Mesenchymal stem cell (in vitro differentiated cells and primary cell): ENCODE measurements around the gene POLE4.

ENCODE experiments used
- DNase-seq: peaks from one replicate; pipeline ENCODE4 v3.0.0-alpha.2; 2013
- H2AFZ ChIP-seq: one replicate; pipeline ENCODE4 v1.6.1; 2013; ENCODE audit warnings: low read depth, mild to moderate bottlenecking, control low read depth, inconsistent platforms, low read length, moderate library complexity
- H2AK5ac ChIP-seq: 2 replicates; pipeline ENCODE4 v1.6.1; 2013; ENCODE audit warnings: low read length, moderate library complexity, mild to moderate bottlenecking, inconsistent platforms; ENCODE audit not compliant: severe bottlenecking
- H2BK120ac ChIP-seq: one replicate; pipeline ENCODE4 v1.6.1; 2013; ENCODE audit warnings: low read depth, mild to moderate bottlenecking, inconsistent platforms, low read length, moderate library complexity
- H2BK12ac ChIP-seq, 2 experiments: one replicate each; pipeline ENCODE4 v1.6.1; 2013; ENCODE audit warnings: inconsistent platforms in 2 of 2, low read length in 2 of 2, mild to moderate bottlenecking in 2 of 2, moderate library complexity in 2 of 2, control low read depth in 1 of 2
- H2BK15ac ChIP-seq: one replicate; pipeline ENCODE4 v1.6.1; 2013; ENCODE audit warnings: mild to moderate bottlenecking, low read depth, inconsistent platforms; ENCODE audit not compliant: poor library complexity, severe bottlenecking
- H2BK5ac ChIP-seq: 2 replicates; pipeline ENCODE4 v1.6.1; 2013; ENCODE audit warnings: low read depth, mild to moderate bottlenecking, low read length, control low read depth, inconsistent platforms; ENCODE audit not compliant: poor library complexity, severe bottlenecking
- H3K14ac ChIP-seq, 2 experiments: one replicate each; pipeline ENCODE4 v1.6.1; 2013; ENCODE audit warnings: inconsistent platforms in 2 of 2, low read length in 2 of 2, control low read depth in 1 of 2, mild to moderate bottlenecking in 1 of 2, moderate library complexity in 1 of 2
- H3K18ac ChIP-seq, 2 experiments: one replicate each; pipeline ENCODE4 v1.6.1; 2013; ENCODE audit warnings: inconsistent platforms in 2 of 2, low read length in 2 of 2, control low read depth in 1 of 2, low read depth in 1 of 2, mild to moderate bottlenecking in 1 of 2
- H3K23ac ChIP-seq, 2 experiments: one replicate each; pipeline ENCODE4 v1.6.1; 2013; ENCODE audit warnings: inconsistent platforms in 2 of 2, low read length in 2 of 2, mild to moderate bottlenecking in 2 of 2, moderate library complexity in 2 of 2, control low read depth in 1 of 2
- H3K27ac ChIP-seq: 2 replicates; pipeline ENCODE4 v1.5.1; 2013; ENCODE audit warnings: mild to moderate bottlenecking, moderate library complexity, low read length, control low read depth, inconsistent platforms; ENCODE audit not compliant: poor library complexity, severe bottlenecking
- H3K27me3 ChIP-seq, 2 experiments: 2 replicates each; pipeline versions ENCODE4 v1.6.1 to v1.7.0; 2013; ENCODE audit warnings: low read length in 2 of 2, mild to moderate bottlenecking in 2 of 2, moderate library complexity in 2 of 2, control low read depth in 1 of 2, inconsistent platforms in 1 of 2; ENCODE audit not compliant: control insufficient read depth in 1 of 2, insufficient read depth in 1 of 2
- H3K36me3 ChIP-seq, 2 experiments: 2 replicates each; pipeline versions ENCODE4 v1.6.1 to v1.7.0; 2013; ENCODE audit warnings: low read length in 2 of 2, control low read depth in 1 of 2, inconsistent platforms in 1 of 2, low read depth in 1 of 2, mild to moderate bottlenecking in 1 of 2; ENCODE audit not compliant: insufficient read depth in 2 of 2, control insufficient read depth in 1 of 2
- H3K4ac ChIP-seq, 2 experiments: one replicate each; pipeline ENCODE4 v1.6.1; 2013; ENCODE audit warnings: inconsistent platforms in 2 of 2, low read length in 2 of 2, mild to moderate bottlenecking in 2 of 2, moderate library complexity in 2 of 2, control low read depth in 1 of 2, low read depth in 1 of 2
- H3K4me1 ChIP-seq: 2 replicates; pipeline ENCODE4 v1.6.1; 2013; ENCODE audit warnings: low read depth, low read length, control low read depth; ENCODE audit not compliant: control insufficient read depth, insufficient read depth
- H3K4me2 ChIP-seq: 2 replicates; pipeline ENCODE4 v1.6.1; 2013; ENCODE audit warnings: low read length, mild to moderate bottlenecking, inconsistent platforms; ENCODE audit not compliant: poor library complexity, severe bottlenecking
- H3K4me3 ChIP-seq, 2 experiments: 2 replicates each; pipeline versions ENCODE4 v1.5.1 to v1.7.0; 2013; ENCODE audit warnings: low read length in 2 of 2, mild to moderate bottlenecking in 2 of 2, control low read depth in 1 of 2, low read depth in 1 of 2; ENCODE audit not compliant: insufficient read depth in 1 of 2
- H3K79me1 ChIP-seq: replicated peaks from 2 replicates; pipeline ENCODE4 v1.6.1; 2013; ENCODE audit warnings: mild to moderate bottlenecking, control low read depth, low read length, inconsistent platforms; ENCODE audit not compliant: poor library complexity, severe bottlenecking
- H3K9ac ChIP-seq: 2 replicates; pipeline ENCODE4 v1.7.0; 2013; ENCODE audit warnings: mild to moderate bottlenecking, low read length, moderate library complexity
- H3K9me3 ChIP-seq: 2 replicates; pipeline ENCODE4 v1.7.0; 2013; ENCODE audit warnings: mild to moderate bottlenecking, low read length; ENCODE audit not compliant: control insufficient read depth
- H4K8ac ChIP-seq: one replicate; pipeline ENCODE4 v1.6.1; 2013; ENCODE audit warnings: inconsistent platforms, mild to moderate bottlenecking, low read length, moderate library complexity
- H4K91ac ChIP-seq: one replicate; pipeline ENCODE4 v1.6.1; 2013; ENCODE audit warnings: mild to moderate bottlenecking, low read length, inconsistent platforms
- WGBS: methylation state at CpG from one replicate; pipeline ENCODE4 v1.1.7; 2013; ENCODE audit warnings: mixed read lengths; 5-methylcytosine and 5-hydroxymethylcytosine counted together

The POLE4 gene

DNA sequence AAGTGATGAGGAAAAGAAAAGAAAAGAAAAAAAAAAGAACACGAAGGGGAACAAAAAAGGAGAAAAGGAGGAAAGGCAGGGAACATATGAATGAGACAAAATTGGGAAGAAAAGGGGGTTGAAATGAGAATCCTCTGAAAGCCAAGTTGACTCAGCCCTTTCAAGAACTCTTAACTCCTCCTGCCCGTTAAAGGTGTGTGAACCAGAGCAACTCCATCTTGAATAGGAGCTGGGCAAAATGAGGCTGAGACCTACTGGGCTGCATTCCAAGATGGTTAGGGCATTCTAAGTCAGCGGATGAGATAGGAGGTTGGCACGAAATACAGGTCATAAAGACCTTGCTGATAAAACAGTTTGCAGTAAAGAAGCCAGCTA is 4.0 kb upstream of the POLE4 start:
- H4K91ac ChIP-seq: no peak overlapping the region
- no peak overlapping the region for H3K4me3 ChIP-seq
- H3K4me2 ChIP-seq: no peak overlapping the region
- peaks cover 0 to under 1% of the 10 kb centered on the region in 2 experiments for H3K36me3 ChIP-seq
- no peak overlapping the region for H3K23ac ChIP-seq
- H3K4me1 ChIP-seq: peaks cover 6% of the 10 kb centered on the region
- no peak overlapping the region for H4K8ac ChIP-seq
- no peak overlapping the region for H3K27ac ChIP-seq
- H2AFZ ChIP-seq: no peak overlapping the region
- H2BK120ac ChIP-seq: no peak overlapping the region
- H2BK12ac ChIP-seq: no peak overlapping the region
- no peak overlapping the region for H3K14ac ChIP-seq
- H3K18ac ChIP-seq: no peak overlapping the region
- H3K9ac ChIP-seq: no peak overlapping the region
- H2BK5ac ChIP-seq: no peak overlapping the region
- no peak overlapping the region for H3K4ac ChIP-seq
- H3K9me3 ChIP-seq: peaks cover 11% of the 10 kb centered on the region
- no peak overlapping the region for H2AK5ac ChIP-seq
- H3K27me3 ChIP-seq: no peaks in the 10 kb centered on the region
- H2BK15ac ChIP-seq: no peak overlapping the region
- H3K79me1 ChIP-seq: no peaks in the 10 kb centered on the region
- no peak for DNase-seq
- 100% methylated on average over 3 of the region's 4 CpGs for WGBS

DNA sequence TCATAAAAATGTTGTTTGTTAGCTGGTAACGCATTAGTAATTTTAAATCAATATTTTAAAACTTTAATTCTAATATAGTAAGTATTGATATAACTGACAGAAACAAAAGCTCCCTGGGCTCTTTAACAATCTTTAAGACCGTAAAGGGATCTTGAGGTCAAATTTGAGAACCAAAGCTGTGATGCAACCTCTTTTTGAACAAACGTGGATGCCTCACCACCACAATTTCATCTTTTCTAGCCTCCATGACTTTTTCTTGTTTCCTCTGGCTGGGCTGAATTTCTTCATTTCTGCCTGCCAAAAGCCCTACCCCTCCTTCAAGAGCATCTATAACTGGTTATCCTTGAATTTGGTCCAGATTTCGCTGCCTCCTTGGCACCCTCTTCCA is 563 bp upstream of the POLE4 start:
- peak overlapping the region; percentile 93 for H2BK15ac ChIP-seq
- peaks cover 1% of the 10 kb centered on the region for H3K9me3 ChIP-seq
- peak overlapping the region; percentile 90 for H3K9ac ChIP-seq
- peak overlapping the region; percentile 80 for H3K4me2 ChIP-seq
- H2BK5ac ChIP-seq: no peak overlapping the region
- DNase-seq: peak; percentile 1
- peak overlapping the region; percentile 59 for H2AFZ ChIP-seq
- peak overlapping the region in 1 of 2 experiments; percentile 37 for H2BK12ac ChIP-seq
- H4K8ac ChIP-seq: peak overlapping the region; percentile 97
- H3K4ac ChIP-seq: peak overlapping the region in 1 of 2 experiments; percentile 65
- H3K23ac ChIP-seq: no peak overlapping the region
- WGBS: 82% methylated on average over 3 of the region's 4 CpGs
- H3K36me3 ChIP-seq: peaks cover 0 to 34% of the 10 kb centered on the region in 2 experiments
- H2AK5ac ChIP-seq: no peak overlapping the region
- no peak overlapping the region for H3K14ac ChIP-seq
- H3K27me3 ChIP-seq: no peaks in the 10 kb centered on the region
- no peaks in the 10 kb centered on the region for H3K79me1 ChIP-seq
- H3K4me1 ChIP-seq: peaks cover 6% of the 10 kb centered on the region
- peak overlapping the region in 1 of 2 experiments; percentile 74 for H3K4me3 ChIP-seq
- H3K18ac ChIP-seq: peak overlapping the region in 1 of 2 experiments; percentile 73
- H2BK120ac ChIP-seq: no peak overlapping the region
- no peak overlapping the region for H4K91ac ChIP-seq
- H3K27ac ChIP-seq: no peak overlapping the region

DNA sequence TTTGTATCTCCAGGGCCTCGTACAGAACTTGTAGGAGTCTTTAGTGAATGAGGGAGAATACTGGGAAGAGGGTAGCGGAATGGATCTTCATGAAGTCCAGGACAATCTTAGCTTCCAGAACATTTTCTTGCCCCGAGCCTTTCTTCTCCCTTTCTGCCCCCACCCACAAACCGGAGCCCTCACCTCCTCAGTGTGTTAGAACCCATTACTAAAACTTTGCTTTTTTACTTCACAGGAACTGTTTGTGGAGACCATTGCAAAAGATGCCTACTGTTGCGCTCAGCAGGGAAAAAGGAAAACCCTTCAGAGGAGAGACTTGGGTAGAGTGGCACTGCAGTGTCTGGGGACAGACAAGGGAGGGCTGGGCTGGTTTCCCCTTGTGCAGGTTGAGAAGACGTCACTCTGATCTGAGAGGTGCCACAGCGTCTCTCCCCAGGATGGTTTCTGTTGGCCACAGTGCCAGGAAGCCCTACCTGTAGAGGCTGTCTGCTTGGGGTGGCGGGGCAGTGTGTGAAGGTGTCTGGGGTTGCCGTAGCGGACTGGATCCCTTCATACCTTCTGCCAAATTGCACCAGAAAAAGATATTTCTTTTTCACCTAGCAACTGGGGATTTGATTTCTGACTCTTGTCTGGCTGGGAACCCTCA is 786 bp downstream of the POLE4 start:
- Histone ChIP-seq H3K23ac (no peak overlapping the region), H4K8ac (no peak overlapping the region), H4K91ac (no peak overlapping the region), H2BK12ac (no peak overlapping the region), H2BK120ac (no peak overlapping the region), H3K36me3 (peaks cover 0 to 37% of the 10 kb centered on the region in 2 experiments), H3K9ac (peak overlapping the region; percentile 90), H3K9me3 (no peaks in the 10 kb centered on the region), H2AFZ (no peak overlapping the region), H3K14ac (no peak overlapping the region), H3K4me3 (peak overlapping the region in 1 of 2 experiments; percentile 74), H3K4ac (no peak overlapping the region), H3K27me3 (no peaks in the 10 kb centered on the region), H3K4me2 (peak overlapping the region; percentile 46), H3K18ac (no peak overlapping the region), H2AK5ac (no peak overlapping the region), H2BK5ac (no peak overlapping the region), H3K79me1 (peaks cover 2% of the 10 kb centered on the region), H3K4me1 (peaks cover 6% of the 10 kb centered on the region), H3K27ac (no peak overlapping the region), H2BK15ac (no peak overlapping the region)
- DNase-seq: no peak
- 97% methylated on average over 8 of the region's 10 CpGs for WGBS

DNA sequence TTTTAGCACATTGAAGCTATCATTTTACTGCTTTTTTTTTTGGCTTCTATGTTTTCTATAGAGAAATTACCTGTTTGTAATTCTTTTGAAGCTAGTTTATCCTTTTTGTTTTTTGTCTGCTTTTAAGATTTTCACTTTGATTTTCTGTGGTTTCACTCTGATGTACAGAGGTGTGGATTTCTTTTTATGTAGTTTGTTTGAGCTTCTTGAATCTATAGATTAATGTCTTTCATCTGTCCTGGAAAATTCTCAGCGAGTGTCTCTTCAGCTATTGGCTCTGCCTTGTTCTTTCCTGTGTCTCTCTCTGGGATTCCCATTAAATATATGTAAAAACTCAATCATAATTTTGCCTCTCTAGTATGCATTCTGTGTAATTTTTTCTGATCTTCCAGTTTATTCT is 8.4 kb downstream of the POLE4 start:
- Histone ChIP-seq H2BK5ac (no peak overlapping the region), H3K27ac (no peak overlapping the region), H3K14ac (no peak overlapping the region), H2BK120ac (no peak overlapping the region), H2AK5ac (no peak overlapping the region), H4K8ac (no peak overlapping the region), H4K91ac (no peak overlapping the region), H3K18ac (no peak overlapping the region), H3K4ac (no peak overlapping the region), H3K4me1 (no peaks in the 10 kb centered on the region), H3K9ac (no peak overlapping the region), H3K4me2 (no peak overlapping the region), H2BK15ac (no peak overlapping the region), H3K27me3 (no peaks in the 10 kb centered on the region), H3K4me3 (no peak overlapping the region), H2BK12ac (no peak overlapping the region), H3K9me3 (peaks cover 24% of the 10 kb centered on the region), H2AFZ (no peak overlapping the region), H3K79me1 (peaks cover 5% of the 10 kb centered on the region), H3K36me3 (peaks cover 4 to 46% of the 10 kb centered on the region in 2 experiments), H3K23ac (no peak overlapping the region)
- no peak for DNase-seq
- no CpG with 5 or more reads among the region's 1 CpG for WGBS
